Mesendoderm (in vitro differentiated cells): Measurements from ENCODE around the gene CDC42BPA.

Experiments used
- DNase-seq: peaks from one replicate; pipeline ENCODE4 v3.0.0; 2013
- H2AK5ac ChIP-seq: 2 replicates; pipeline ENCODE4 v1.6.1; 2013; ENCODE audit warnings: low read length, inconsistent platforms
- H2BK120ac ChIP-seq: 2 replicates; pipeline ENCODE4 v1.6.1; 2013; ENCODE audit warnings: low read depth, mild to moderate bottlenecking, low read length, moderate library complexity, mixed read lengths
- H2BK15ac ChIP-seq: replicated peaks from 2 replicates; pipeline ENCODE4 v1.6.1; 2013; ENCODE audit warnings: low read depth, mild to moderate bottlenecking, moderate library complexity
- H2BK5ac ChIP-seq: 2 replicates; pipeline ENCODE4 v1.6.1; 2013; ENCODE audit warnings: low read length, inconsistent platforms
- H3K18ac ChIP-seq: 2 replicates; pipeline ENCODE4 v1.6.1; 2013; ENCODE audit warnings: mild to moderate bottlenecking, low read length, mixed read lengths
- H3K23ac ChIP-seq: one replicate; pipeline ENCODE4 v1.6.1; 2013; ENCODE audit warnings: low read length
- H3K27ac ChIP-seq: 2 replicates; pipeline ENCODE4 v1.5.1; 2013; ENCODE audit warnings: low read depth, mild to moderate bottlenecking, inconsistent platforms, low read length, moderate library complexity
- H3K27me3 ChIP-seq: 2 replicates; pipeline ENCODE4 v1.6.1; 2013; ENCODE audit warnings: low read length, control low read depth, mild to moderate bottlenecking, inconsistent platforms; ENCODE audit not compliant: insufficient read depth, poor library complexity
- H3K36me3 ChIP-seq: 2 replicates; pipeline ENCODE4 v1.6.1; 2013; ENCODE audit warnings: low read length, inconsistent platforms; ENCODE audit not compliant: control insufficient read depth, insufficient read depth
- H3K4ac ChIP-seq: one replicate; pipeline ENCODE4 v1.6.1; 2013; ENCODE audit warnings: low read depth, mild to moderate bottlenecking, low read length, moderate library complexity
- H3K4me1 ChIP-seq: 2 replicates; pipeline ENCODE4 v1.6.1; 2013; ENCODE audit warnings: low read depth, low read length, inconsistent platforms; ENCODE audit not compliant: control insufficient read depth
- H3K4me2 ChIP-seq: 2 replicates; pipeline ENCODE4 v1.6.1; 2013; ENCODE audit warnings: low read length
- H3K4me3 ChIP-seq: 2 replicates; pipeline ENCODE4 v1.5.1; 2013; ENCODE audit warnings: mild to moderate bottlenecking, low read length
- H3K56ac ChIP-seq: one replicate; pipeline ENCODE4 v1.6.1; 2013; ENCODE audit warnings: low read length
- H3K79me1 ChIP-seq: 2 replicates; pipeline ENCODE4 v1.6.1; 2013; ENCODE audit warnings: low read length, inconsistent platforms
- H3K79me2 ChIP-seq: 2 replicates; pipeline ENCODE4 v1.6.1; 2013; ENCODE audit warnings: mild to moderate bottlenecking, low read length; ENCODE audit not compliant: control insufficient read depth, insufficient read depth
- H3K9ac ChIP-seq: 2 replicates; pipeline ENCODE4 v1.6.1; 2013; ENCODE audit warnings: low read length, inconsistent platforms
- H4K5ac ChIP-seq: one replicate; pipeline ENCODE4 v1.6.1; 2013; ENCODE audit warnings: low read length
- H4K8ac ChIP-seq: one replicate; pipeline ENCODE4 v1.6.1; 2013; ENCODE audit warnings: low read depth, mild to moderate bottlenecking, control low read depth, low read length, moderate library complexity
- WGBS: extraction: QIAGEN DNeasy Blood & Tissue Kit; methylation state at CpG from one replicate; pipeline ENCODE4 v1.1.7; 2013; ENCODE audit warnings: low lambda C conversion rate, missing lambda C conversion rate; ENCODE audit not compliant: insufficient coverage; ENCODE audit errors: extremely low coverage; 5-methylcytosine and 5-hydroxymethylcytosine counted together

Gene CDC42BPA

DNA sequence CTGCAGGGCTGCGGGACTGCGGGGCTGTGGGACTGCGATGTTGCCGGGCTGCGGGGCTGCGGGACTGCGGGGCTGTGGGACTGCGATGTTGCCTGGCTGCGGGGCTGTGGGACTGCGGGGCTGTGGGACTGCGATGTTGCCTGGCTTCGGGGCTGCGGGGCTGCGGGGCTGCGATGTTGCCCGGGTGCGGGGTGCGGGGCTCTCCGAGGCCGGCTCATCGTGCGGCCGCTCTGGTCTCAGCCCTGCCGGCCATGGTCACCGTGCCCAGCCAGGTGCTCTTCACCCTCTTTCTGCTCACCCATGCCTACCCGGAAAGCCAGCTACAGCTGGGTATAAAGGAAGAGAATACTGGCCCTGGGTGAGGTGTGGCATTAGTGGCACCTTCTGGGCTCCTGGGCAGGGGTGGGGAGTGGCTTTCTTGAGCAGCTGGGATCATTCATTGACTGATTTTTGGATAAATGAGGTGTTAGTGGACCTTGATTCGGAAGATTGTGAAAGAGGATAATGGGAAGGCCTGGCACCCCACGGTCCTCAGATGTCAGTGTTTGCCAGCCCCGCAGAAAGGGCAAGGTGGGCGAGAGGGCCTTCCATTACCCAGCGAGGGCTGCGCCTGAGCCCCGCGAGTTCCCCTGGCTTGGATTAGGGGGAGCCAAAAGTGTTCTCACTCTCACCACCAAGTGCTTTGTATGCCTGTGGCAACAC is 341.9 kb downstream of the CDC42BPA start:
- Histone ChIP-seq H4K8ac (no peak overlapping the region), H3K27me3 (no peaks in the 10 kb centered on the region), H3K9ac (no peak overlapping the region), H3K27ac (no peak overlapping the region), H3K4me1 (peaks cover 2% of the 10 kb centered on the region), H3K79me2 (no peaks in the 10 kb centered on the region), H2BK120ac (no peak overlapping the region), H3K79me1 (no peaks in the 10 kb centered on the region), H3K56ac (no peak overlapping the region), H3K4me2 (no peak overlapping the region), H2AK5ac (no peak overlapping the region), H2BK15ac (no peak overlapping the region), H3K4ac (no peak overlapping the region), H3K18ac (no peak overlapping the region), H3K23ac (no peak overlapping the region), H4K5ac (no peak overlapping the region), H2BK5ac (no peak overlapping the region), H3K4me3 (no peak overlapping the region), H3K36me3 (no peaks in the 10 kb centered on the region)
- no CpG with 5 or more reads among the region's 34 CpGs for WGBS
- no peak for DNase-seq

DNA sequence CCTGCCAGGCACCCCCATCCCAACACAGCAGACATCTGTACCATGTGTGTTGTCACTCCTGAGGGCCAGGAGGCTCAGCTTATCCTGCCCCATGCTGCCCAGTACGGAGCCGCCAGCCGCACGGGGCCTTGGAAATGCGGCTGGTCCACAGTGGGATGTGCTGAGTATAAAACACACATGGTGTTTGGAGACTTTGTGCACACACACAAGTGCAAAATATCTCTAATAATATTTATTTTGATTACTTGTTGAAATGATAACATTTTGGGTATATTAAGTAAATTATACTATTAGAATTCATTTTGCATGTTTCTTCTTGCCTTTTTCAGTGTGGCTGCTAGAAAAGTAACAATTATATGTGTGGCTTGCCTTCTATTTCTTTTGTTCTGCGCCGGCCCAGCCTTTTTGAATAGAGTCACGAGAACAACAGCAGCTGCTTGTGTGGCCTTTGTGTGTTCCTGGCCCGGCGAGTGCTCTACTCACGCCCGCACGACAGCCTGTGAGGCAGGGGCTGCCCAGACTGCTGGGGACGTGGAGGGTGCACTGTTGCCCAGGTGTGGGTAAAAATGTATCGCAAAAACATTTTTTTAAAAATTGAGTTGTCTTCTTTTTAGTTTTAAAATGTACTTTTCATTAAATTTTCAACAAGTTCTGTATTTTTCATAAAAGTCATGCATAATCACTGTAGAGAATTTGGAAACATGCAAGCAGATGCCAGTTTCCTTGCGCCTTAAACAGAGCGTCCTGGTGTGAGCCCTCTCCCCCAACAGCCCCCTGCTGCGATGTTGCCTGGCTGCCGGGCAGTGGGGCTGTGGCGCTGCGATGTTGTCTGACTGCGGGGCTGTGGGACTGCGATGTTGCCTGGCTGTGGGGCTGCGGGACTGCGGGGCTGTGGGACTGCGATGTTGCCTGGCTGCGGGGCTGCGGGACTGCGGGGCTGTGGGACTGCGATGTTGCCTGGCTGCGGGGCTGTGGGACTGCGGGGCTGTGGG is 342.7 kb downstream of the CDC42BPA start:
- Histone ChIP-seq H3K4me2 (no peak overlapping the region), H3K4me3 (no peak overlapping the region), H4K5ac (no peak overlapping the region), H3K4ac (no peak overlapping the region), H3K56ac (no peak overlapping the region), H2BK5ac (no peak overlapping the region), H3K18ac (no peak overlapping the region), H3K27me3 (no peaks in the 10 kb centered on the region), H3K27ac (no peak overlapping the region), H3K23ac (no peak overlapping the region), H3K4me1 (peaks cover 2% of the 10 kb centered on the region), H3K79me1 (no peaks in the 10 kb centered on the region), H2BK15ac (no peak overlapping the region), H2BK120ac (no peak overlapping the region), H4K8ac (no peak overlapping the region), H2AK5ac (no peak overlapping the region), H3K36me3 (no peaks in the 10 kb centered on the region), H3K79me2 (no peaks in the 10 kb centered on the region), H3K9ac (no peak overlapping the region)
- DNase-seq, result no peak
- WGBS, result no CpG with 5 or more reads among the region's 32 CpGs

DNA sequence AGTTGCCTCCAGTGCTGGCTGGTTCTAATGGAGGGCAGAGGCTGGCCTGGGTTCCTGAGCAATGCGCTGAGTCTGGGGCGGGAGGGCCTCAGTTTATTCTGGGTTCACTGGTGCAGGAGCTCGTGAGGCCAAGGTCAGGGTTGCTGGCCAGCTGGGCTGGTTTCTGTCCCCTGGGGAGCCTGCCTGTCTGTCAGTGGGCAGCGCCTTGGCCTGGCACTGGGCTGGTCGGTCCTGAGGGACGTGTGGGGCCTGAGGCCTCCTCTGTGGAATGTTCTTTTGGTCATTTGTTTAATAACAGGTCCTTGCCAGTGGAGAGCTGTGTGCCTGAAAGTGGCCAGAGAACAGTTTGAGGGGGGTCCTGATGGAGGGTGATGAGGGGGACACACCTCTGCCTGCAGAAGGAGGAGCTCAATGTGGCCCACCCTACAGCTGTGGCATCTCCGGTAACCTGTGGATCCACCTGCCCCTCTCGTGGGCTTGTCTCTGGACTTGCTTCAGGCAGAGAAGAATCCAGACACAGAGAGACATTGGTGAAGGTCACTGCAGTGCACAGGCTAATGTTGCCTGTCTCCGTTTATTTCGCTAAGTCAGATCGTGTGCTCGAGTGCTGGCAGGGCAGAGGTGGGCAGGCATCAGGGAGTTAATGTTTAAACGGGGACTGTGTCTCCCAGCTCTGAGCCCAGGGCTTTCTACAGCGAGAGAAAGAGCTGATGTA is 343.6 kb downstream of the CDC42BPA start:
- Histone ChIP-seq H3K18ac (no peak overlapping the region), H4K5ac (no peak overlapping the region), H2BK120ac (no peak overlapping the region), H3K56ac (no peak overlapping the region), H2BK5ac (no peak overlapping the region), H3K4ac (no peak overlapping the region), H3K27me3 (no peaks in the 10 kb centered on the region), H3K4me2 (no peak overlapping the region), H3K9ac (no peak overlapping the region), H3K36me3 (no peaks in the 10 kb centered on the region), H3K79me2 (no peaks in the 10 kb centered on the region), H3K79me1 (no peaks in the 10 kb centered on the region), H3K4me1 (peaks cover 2% of the 10 kb centered on the region), H3K4me3 (no peak overlapping the region), H4K8ac (no peak overlapping the region), H2AK5ac (no peak overlapping the region), H3K27ac (no peak overlapping the region), H2BK15ac (no peak overlapping the region), H3K23ac (no peak overlapping the region)
- no CpG with 5 or more reads among the region's 14 CpGs for whole genome bisulfite sequencing
- no peak for DNase-seq

DNA sequence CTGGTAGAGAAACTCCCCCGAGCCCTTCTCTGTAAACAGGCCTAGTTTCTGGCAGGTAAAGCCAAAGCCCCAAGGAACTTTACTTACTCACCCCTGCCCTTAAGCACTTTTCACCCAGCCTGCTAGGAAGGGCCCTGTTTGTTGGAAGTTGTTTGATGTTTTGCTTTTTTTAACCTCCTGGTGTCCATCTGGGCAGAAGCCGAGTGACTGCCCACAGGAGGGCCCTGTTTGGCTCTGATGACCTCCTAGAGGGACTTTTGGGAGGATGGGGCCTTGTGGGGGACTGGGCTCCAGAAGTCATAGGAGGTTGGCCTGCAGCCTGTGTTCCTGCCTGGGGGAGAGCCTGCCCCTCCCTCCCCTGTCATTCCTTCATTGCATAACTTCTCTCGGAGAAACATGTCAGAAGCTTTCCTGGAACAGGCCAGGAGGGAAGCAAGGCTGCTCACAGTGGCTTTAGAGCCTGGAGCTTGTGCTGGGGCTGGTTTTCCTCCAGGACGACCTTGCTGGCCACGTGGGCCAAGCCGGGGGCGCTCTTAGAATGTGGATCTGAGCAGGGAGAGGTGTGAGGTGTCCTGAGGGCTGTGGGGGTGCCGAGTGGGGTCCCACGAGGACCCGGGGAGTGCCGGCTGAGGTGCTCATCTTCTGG is 344.3 kb downstream of the CDC42BPA start:
- DNase-seq, result peak; percentile 22
- WGBS, result no CpG with 5 or more reads among the region's 11 CpGs

GRCh38 chr1:226973371-226973897 is 344.9 kb downstream of the CDC42BPA start:
- Histone ChIP-seq H3K79me1 (no peaks in the 10 kb centered on the region), H4K5ac (no peak overlapping the region), H3K4ac (no peak overlapping the region), H3K27ac (no peak overlapping the region), H3K18ac (no peak overlapping the region), H3K4me3 (no peak overlapping the region), H2BK15ac (no peak overlapping the region), H3K9ac (no peak overlapping the region), H3K4me1 (no peaks in the 10 kb centered on the region), H3K27me3 (no peaks in the 10 kb centered on the region), H2BK5ac (no peak overlapping the region), H3K23ac (no peak overlapping the region), H3K56ac (no peak overlapping the region), H3K4me2 (no peak overlapping the region), H2AK5ac (no peak overlapping the region), H3K79me2 (no peaks in the 10 kb centered on the region), H2BK120ac (no peak overlapping the region), H4K8ac (no peak overlapping the region), H3K36me3 (no peaks in the 10 kb centered on the region)
- no peak for DNase-seq
- WGBS, result no CpG with 5 or more reads among the region's 5 CpGs

More for the DNA sequence above, 344.3 kb downstream of the CDC42BPA start:
- Histone ChIP-seq H3K23ac (no peak overlapping the region), H3K27me3 (no peaks in the 10 kb centered on the region), H3K4me2 (no peak overlapping the region), H3K18ac (no peak overlapping the region), H3K27ac (no peak overlapping the region), H3K4ac (no peak overlapping the region), H2BK120ac (no peak overlapping the region), H2AK5ac (no peak overlapping the region), H3K9ac (no peak overlapping the region), H4K8ac (no peak overlapping the region), H3K4me1 (peaks cover 1% of the 10 kb centered on the region), H3K79me2 (no peaks in the 10 kb centered on the region), H4K5ac (no peak overlapping the region), H3K4me3 (no peak overlapping the region), H2BK15ac (no peak overlapping the region), H3K79me1 (no peaks in the 10 kb centered on the region), H3K36me3 (no peaks in the 10 kb centered on the region), H2BK5ac (no peak overlapping the region), H3K56ac (no peak overlapping the region)
